NB4 (cell line): ENCODE results near the gene STX10.

ENCODE experiments used
- MAX ChIP-seq: IDR thresholded peaks from 2 replicates; pipeline ENCODE4 v1.6.1; 2011; ENCODE audit warnings: low read depth, low read length
- MYC ChIP-seq: IDR thresholded peaks from 2 replicates; pipeline ENCODE4 v1.6.1; 2011; ENCODE audit warnings: low read depth, low read length
- POLR2A ChIP-seq: IDR thresholded peaks from 2 replicates; pipeline ENCODE4 v1.6.1; 2011; ENCODE audit warnings: mild to moderate bottlenecking; ENCODE audit not compliant: insufficient read length; ENCODE audit errors: extremely low read depth
- TF ChIP-seq, protein P1 (sequence below): IDR thresholded peaks from one replicate; pipeline ENCODE4 v1.5.1; 2012; ENCODE audit warnings: low read depth, low read length

GRCh38 chr19:13098277-13099072 is 51.7 kb downstream of the STX10 start:
- TF ChIP-seq, protein P1, sequence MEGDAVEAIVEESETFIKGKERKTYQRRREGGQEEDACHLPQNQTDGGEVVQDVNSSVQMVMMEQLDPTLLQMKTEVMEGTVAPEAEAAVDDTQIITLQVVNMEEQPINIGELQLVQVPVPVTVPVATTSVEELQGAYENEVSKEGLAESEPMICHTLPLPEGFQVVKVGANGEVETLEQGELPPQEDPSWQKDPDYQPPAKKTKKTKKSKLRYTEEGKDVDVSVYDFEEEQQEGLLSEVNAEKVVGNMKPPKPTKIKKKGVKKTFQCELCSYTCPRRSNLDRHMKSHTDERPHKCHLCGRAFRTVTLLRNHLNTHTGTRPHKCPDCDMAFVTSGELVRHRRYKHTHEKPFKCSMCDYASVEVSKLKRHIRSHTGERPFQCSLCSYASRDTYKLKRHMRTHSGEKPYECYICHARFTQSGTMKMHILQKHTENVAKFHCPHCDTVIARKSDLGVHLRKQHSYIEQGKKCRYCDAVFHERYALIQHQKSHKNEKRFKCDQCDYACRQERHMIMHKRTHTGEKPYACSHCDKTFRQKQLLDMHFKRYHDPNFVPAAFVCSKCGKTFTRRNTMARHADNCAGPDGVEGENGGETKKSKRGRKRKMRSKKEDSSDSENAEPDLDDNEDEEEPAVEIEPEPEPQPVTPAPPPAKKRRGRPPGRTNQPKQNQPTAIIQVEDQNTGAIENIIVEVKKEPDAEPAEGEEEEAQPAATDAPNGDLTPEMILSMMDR, result no peak
- TF ChIP-seq POLR2A, result no peak
- TF ChIP-seq MAX, result no peak
- no peak for TF ChIP-seq MYC
